H1 (cell line): ENCODE measurements around the gene FXR2. TPM values are rescaled to one million over a fixed set of nuclear protein-coding genes. Genes with fewer than 3 reads are reported as not detected.

ENCODE experiments used
- ASH2L ChIP-seq: fragments of 200-600, 300-600 bp; sonication (generic); IDR thresholded peaks from one replicate; pipeline ENCODE4 v1.7.1; 2017; ENCODE audit warnings: low read length
- BCL11A ChIP-seq, 2 experiments: IDR thresholded peaks; one replicate each; pipeline ENCODE4 v1.6.1; 2011; ENCODE audit warnings: low read depth in 2 of 2, low read length in 2 of 2, mild to moderate bottlenecking in 2 of 2
- CBX5 ChIP-seq: fragments of 300-800, 300-1000 bp; sonication (generic); IDR thresholded peaks from 2 replicates; pipeline ENCODE4 v1.7.1; 2016; ENCODE audit warnings: antibody characterized with exemption, low read length, low read depth
- CBX8 ChIP-seq: fragments of 300-800, 300-1000 bp; sonication (generic); IDR thresholded peaks from 2 replicates; pipeline ENCODE4 v1.7.1; 2016; ENCODE audit warnings: low read depth, low read length, borderline replicate concordance
- CREB1 ChIP-seq: IDR thresholded peaks from 2 replicates; pipeline ENCODE4 v1.6.1; 2012; ENCODE audit warnings: inconsistent platforms
- CTCF ChIP-seq, 3 experiments: IDR thresholded peaks; 1 replicate in 2 of 3; 2 replicates in 1 of 3; pipeline versions ENCODE4 v1.5.1 to v1.6.1; 2011; ENCODE audit warnings: low read length in 3 of 3, mild to moderate bottlenecking in 3 of 3, inconsistent platforms in 2 of 3, low read depth in 1 of 3, moderate library complexity in 1 of 3; ENCODE audit not compliant: insufficient read depth in 1 of 3; ENCODE audit errors: control extremely low read depth in 1 of 3
- KDM1A ChIP-seq: fragments of 200-600, 300-600 bp; sonication (generic); IDR thresholded peaks from 2 replicates; pipeline ENCODE4 v1.7.1; 2016; ENCODE audit warnings: mild to moderate bottlenecking, low read length, borderline replicate concordance
- KDM5A ChIP-seq: fragments of 200-600 bp; IDR thresholded peaks from 2 replicates; pipeline ENCODE4 v1.7.1; 2012; ENCODE audit warnings: mild to moderate bottlenecking, low read length, inconsistent platforms, mixed read lengths
- MAFK ChIP-seq: IDR thresholded peaks from 2 replicates; pipeline ENCODE4 v1.6.1; 2012; ENCODE audit warnings: low read depth, mild to moderate bottlenecking, improper control_type of control experiment, low read length
- MAX ChIP-seq: IDR thresholded peaks from 2 replicates; pipeline ENCODE4 v1.6.1; 2012; ENCODE audit warnings: inconsistent platforms
- NRF1 ChIP-seq: IDR thresholded peaks from 2 replicates; pipeline ENCODE4 v1.6.1; 2011; ENCODE audit warnings: mild to moderate bottlenecking, low read depth, low read length, improper control_type of control experiment
- RAD21 ChIP-seq, 2 experiments: IDR thresholded peaks in 1 of 2; conservative IDR thresholded peaks in 1 of 2; 2 replicates each; pipeline ENCODE4 v1.6.1; 2011; ENCODE audit warnings: low read depth in 2 of 2, low read length in 2 of 2, improper control_type of control experiment in 1 of 2, inconsistent platforms in 1 of 2, mild to moderate bottlenecking in 1 of 2, moderate library complexity in 1 of 2
- RXRA ChIP-seq: IDR thresholded peaks from 2 replicates; pipeline ENCODE4 v1.6.1; 2011; ENCODE audit warnings: low read depth, mild to moderate bottlenecking, low read length, moderate library complexity; ENCODE audit not compliant: insufficient read depth
- SUZ12 ChIP-seq: fragments of 200-600 bp; sonication (generic); IDR thresholded peaks from 2 replicates; pipeline ENCODE4 v1.6.1; 2012; ENCODE audit warnings: mild to moderate bottlenecking, inconsistent platforms, low read length, moderate library complexity, mixed read lengths
- TAF1 ChIP-seq: IDR thresholded peaks from 2 replicates; pipeline ENCODE4 v1.6.1; 2011; ENCODE audit warnings: mild to moderate bottlenecking, low read depth, low read length
- TEAD4 ChIP-seq: IDR thresholded peaks from 2 replicates; pipeline ENCODE4 v1.6.1; 2012; ENCODE audit warnings: low read depth, low read length, inconsistent platforms, mixed read lengths
- polyA plus RNA-seq, 7 experiments: library from polyadenylated mRNA; depleted of rRNA in 3 of 7; stranded (reverse) in 5 of 7; unstranded in 2 of 7; fragments of >200 nt in 5 of 7; fragments of 200-250 nt in 2 of 7; gene quantifications; 1 replicate in 5 of 7; 2 replicates in 1 of 7; 4 replicates in 1 of 7; pipeline versions ENCODE4 v1.2.1 to v1.2.3, GENCODE V29; 2011 to 2013; ENCODE audit warnings: missing spikeins in 2 of 7, mixed read lengths in 2 of 7
- total RNA-seq: library from RNA; stranded (reverse); fragmentation: NEBNext Ultra II Directional; extraction: Animal tissue kit (Norgen Biotek cat#: 25700); gene quantifications from 2 replicates; pipeline ENCODE4 v1.2.1, GENCODE V29; 2021
- TF ChIP-seq, protein P1 (sequence below): IDR thresholded peaks from 2 replicates; pipeline ENCODE4 v1.6.1; 2012; ENCODE audit warnings: low read length, inconsistent platforms

Gene FXR2
- total and polyA plus RNA-seq, 2 of the 8 experiments (the other 6 are each of a cell fraction or from before 2014, with no cell fraction given), result 26.2 to 44.0 TPM

DNA sequence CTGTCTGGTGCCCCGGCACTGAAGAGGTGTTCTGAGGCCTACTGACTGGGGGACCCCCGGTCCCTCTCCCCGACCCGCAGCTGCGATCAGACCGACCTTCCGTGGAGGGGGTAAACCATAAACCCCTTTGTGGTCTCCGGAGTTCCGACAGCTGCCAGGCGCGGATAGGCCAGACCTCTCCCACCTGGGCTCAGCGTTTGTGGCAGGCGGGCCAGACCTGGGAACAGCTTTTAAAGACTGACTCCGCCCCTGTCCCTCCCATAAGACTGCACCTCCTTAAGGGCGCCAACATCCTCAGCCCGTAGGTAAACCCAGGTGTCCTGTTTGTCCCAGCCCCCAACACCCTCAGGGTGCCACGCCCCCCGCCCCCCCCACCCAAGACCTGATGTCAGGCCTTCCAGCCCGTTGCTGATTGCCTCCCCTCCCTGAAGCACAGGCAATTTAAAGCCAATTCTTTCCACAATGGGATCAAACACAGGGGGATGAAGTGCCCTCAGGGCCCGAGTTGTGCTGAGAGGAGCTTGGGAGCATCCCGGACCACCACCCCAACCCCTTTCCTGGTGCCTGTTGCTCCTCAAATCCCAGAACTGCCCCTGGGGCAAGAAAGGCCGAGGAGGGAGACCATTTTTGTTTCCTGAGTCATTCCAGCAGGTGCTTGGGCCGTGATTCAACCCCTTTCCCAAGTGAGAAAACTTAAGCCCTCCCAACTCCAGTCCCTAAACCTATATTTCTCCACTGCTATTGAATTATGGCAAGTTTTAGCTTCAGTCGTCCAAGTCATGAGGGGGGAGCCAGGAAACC, 24.6 kb downstream of the FXR2 start, which contains the start of gene SOX15 (continued):
- TF ChIP-seq TEAD4 (no peak), CTCF (IDR thresholded peaks at IDR 0.05; ENCODE audit: control extremely low read depth in 1 of 3, insufficient read depth in 1 of 3, low read depth in 1 of 3, low read length in 3 of 3) (no peak), KDM1A (no peak), RAD21 (IDR thresholded peaks at IDR 0.05 in 1 of 2, conservative IDR thresholded peaks at IDR 0.05 in 1 of 2; ENCODE audit: low read depth in 2 of 2, low read length in 2 of 2) (no peak), RXRA (no peak), CBX8 (no peak), ASH2L (no peak), MAX (no peak), CREB1 (no peak), NRF1 (no peak), CBX5 (no peak), MAFK (no peak), BCL11A (IDR thresholded peaks at IDR 0.05; ENCODE audit: low read depth in 2 of 2, low read length in 2 of 2) (no peak), KDM5A (no peak), SUZ12 (no peak), TAF1 (peak; percentile 85)
- TF ChIP-seq, protein P1, sequence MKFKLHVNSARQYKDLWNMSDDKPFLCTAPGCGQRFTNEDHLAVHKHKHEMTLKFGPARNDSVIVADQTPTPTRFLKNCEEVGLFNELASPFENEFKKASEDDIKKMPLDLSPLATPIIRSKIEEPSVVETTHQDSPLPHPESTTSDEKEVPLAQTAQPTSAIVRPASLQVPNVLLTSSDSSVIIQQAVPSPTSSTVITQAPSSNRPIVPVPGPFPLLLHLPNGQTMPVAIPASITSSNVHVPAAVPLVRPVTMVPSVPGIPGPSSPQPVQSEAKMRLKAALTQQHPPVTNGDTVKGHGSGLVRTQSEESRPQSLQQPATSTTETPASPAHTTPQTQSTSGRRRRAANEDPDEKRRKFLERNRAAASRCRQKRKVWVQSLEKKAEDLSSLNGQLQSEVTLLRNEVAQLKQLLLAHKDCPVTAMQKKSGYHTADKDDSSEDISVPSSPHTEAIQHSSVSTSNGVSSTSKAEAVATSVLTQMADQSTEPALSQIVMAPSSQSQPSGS, result no peak
